HepG2 (cell line): ENCODE results near the gene CEBPA. TPM values are rescaled to one million over a fixed set of nuclear protein-coding genes. Genes with fewer than 3 reads are reported as not detected.

Experiments
- BHLHE40 ChIP-seq: IDR thresholded peaks from 2 replicates; pipeline ENCODE4 v1.6.1; 2011; ENCODE audit warnings: low read length, improper control_type of control experiment
- EEA1 ChIP-seq: sonication (generic); formaldehyde crosslinking; IDR thresholded peaks from 2 replicates; pipeline ENCODE4 v1.5.1; 2020; ENCODE audit warnings: mild to moderate bottlenecking, missing genetic modification reagents, borderline replicate concordance
- FOXP1 ChIP-seq, 2 experiments: fragments of 450-650 bp in 1 of 2; IDR thresholded peaks; 2 replicates each; pipeline ENCODE4 v1.6.1; 2017 to 2018; ENCODE audit warnings: antibody characterized with exemption in 1 of 2
- HCFC1 ChIP-seq: fragments of 150-350 bp; IDR thresholded peaks from 2 replicates; pipeline ENCODE4 v1.6.1; 2014; ENCODE audit warnings: low read depth, low read length
- NBN ChIP-seq: fragments of 450-650 bp; conservative IDR thresholded peaks from 2 replicates; pipeline ENCODE4 v1.6.1; 2017
- NFYC ChIP-seq: IDR thresholded peaks from 2 replicates; pipeline ENCODE4 v1.6.1; 2016; ENCODE audit warnings: missing genetic modification reagents, missing compliant biosample characterization
- NONO ChIP-seq, 2 experiments: fragments of 450-650 bp in 1 of 2; sonication (generic) in 1 of 2; formaldehyde crosslinking in 1 of 2; IDR thresholded peaks in 1 of 2; conservative IDR thresholded peaks in 1 of 2; 2 replicates each; pipeline versions ENCODE4 v1.6.1 to v1.8.0; 2017 to 2022; ENCODE audit warnings: mild to moderate bottlenecking in 1 of 2, missing genetic modification reagents in 1 of 2, moderate library complexity in 1 of 2
- PPARG ChIP-seq: conservative IDR thresholded peaks from 2 replicates; pipeline ENCODE4 v1.6.1; 2016; ENCODE audit warnings: missing biosample characterization, missing genetic modification reagents
- TCF12 ChIP-seq, 2 experiments: fragments of 450-650 bp in 1 of 2; sonication (generic) in 1 of 2; formaldehyde crosslinking in 1 of 2; IDR thresholded peaks; 2 replicates each; pipeline versions ENCODE4 v1.6.1 to v1.8.0; 2017 to 2022; ENCODE audit warnings: antibody characterized with exemption in 1 of 2, mild to moderate bottlenecking in 1 of 2, missing genetic modification reagents in 1 of 2, moderate library complexity in 1 of 2
- TOE1 ChIP-seq: sonication (generic); formaldehyde crosslinking; IDR thresholded peaks from 2 replicates; pipeline ENCODE4 v1.4.0; 2020; ENCODE audit warnings: mild to moderate bottlenecking, missing genetic modification reagents
- ZNF205 ChIP-seq: IDR thresholded peaks from 2 replicates; pipeline ENCODE4 v1.6.1; 2018; ENCODE audit warnings: missing biosample characterization, missing genetic modification reagents
- ZNF24 ChIP-seq: fragments of 450-650 bp; IDR thresholded peaks from 2 replicates; pipeline ENCODE4 v1.6.1; 2017; ENCODE audit warnings: antibody characterized with exemption, mild to moderate bottlenecking
- ZNF550 ChIP-seq: sonication (generic); formaldehyde crosslinking; IDR thresholded peaks from 2 replicates; pipeline ENCODE4 v1.4.0; 2020; ENCODE audit warnings: mild to moderate bottlenecking, missing genetic modification reagents, borderline replicate concordance
- ZNF564 ChIP-seq: sonication (generic); formaldehyde crosslinking; IDR thresholded peaks from 2 replicates; pipeline ENCODE4 v1.8.1; 2023; ENCODE audit warnings: mild to moderate bottlenecking, missing genetic modification reagents
- ZNF768 ChIP-seq: sonication (generic); formaldehyde crosslinking; IDR thresholded peaks from 2 replicates; pipeline ENCODE4 v1.4.0; 2020; ENCODE audit warnings: missing genetic modification reagents
- ZSCAN22 ChIP-seq: sonication (generic); formaldehyde crosslinking; IDR thresholded peaks from 2 replicates; pipeline ENCODE4 v1.4.0; 2020; ENCODE audit warnings: mild to moderate bottlenecking, missing genetic modification reagents
- polyA plus RNA-seq, 8 experiments: library from polyadenylated mRNA; depleted of rRNA in 3 of 8; stranded (reverse) in 7 of 8; unstranded in 1 of 8; fragments of >200 nt; fragmentation: Illumina TruSeq in 4 of 8; extraction: Trizol in 4 of 8; gene quantifications; 2 replicates each; pipeline versions ENCODE4 v1.2.1 to v1.2.3, GENCODE V29; 2011 to 2016; ENCODE audit warnings: low read depth in 4 of 8, missing spikeins in 1 of 8, mixed read lengths in 1 of 8; ENCODE audit not compliant: insufficient read depth in 1 of 8
- total RNA-seq, 5 experiments: library from RNA; depleted of rRNA; stranded (reverse); fragments of >200 nt; fragmentation: Illumina TruSeq; extraction: Trizol; gene quantifications; 2 replicates each; pipeline ENCODE4 v1.2.3, GENCODE V29; 2016; ENCODE audit warnings: low read depth in 1 of 5
- TF ChIP-seq, protein P1 (sequence below): sonication (generic); formaldehyde crosslinking; IDR thresholded peaks from 2 replicates; pipeline ENCODE4 v1.4.0; 2020; ENCODE audit warnings: missing genetic modification reagents, low read depth, mild to moderate bottlenecking, borderline replicate concordance
- TF ChIP-seq, protein P2 (sequence below): sonication (generic); formaldehyde crosslinking; IDR thresholded peaks from 2 replicates; pipeline ENCODE4 v1.4.0; 2020; ENCODE audit warnings: missing genetic modification reagents
- TF ChIP-seq, protein P3 (sequence below): sonication (generic); formaldehyde crosslinking; conservative IDR thresholded peaks from 2 replicates; pipeline ENCODE4 v1.4.0; 2020; ENCODE audit warnings: mild to moderate bottlenecking, missing genetic modification reagents, moderate library complexity
- TF ChIP-seq, protein P4 (sequence below): sonication (generic); formaldehyde crosslinking; IDR thresholded peaks from 2 replicates; pipeline ENCODE4 v1.4.0; 2020; ENCODE audit warnings: mild to moderate bottlenecking, missing genetic modification reagents
- TF ChIP-seq, protein P5 (sequence below): sonication (generic); formaldehyde crosslinking; IDR thresholded peaks from 2 replicates; pipeline ENCODE4 v1.9.0; 2022; ENCODE audit warnings: missing genetic modification reagents, mild to moderate bottlenecking, borderline replicate concordance

Gene CEBPA
- total and polyA plus RNA-seq, 2 of the 13 experiments (the other 11 are each of a cell fraction or from before 2014, with no cell fraction given): 24.8 to 103 TPM

DNA sequence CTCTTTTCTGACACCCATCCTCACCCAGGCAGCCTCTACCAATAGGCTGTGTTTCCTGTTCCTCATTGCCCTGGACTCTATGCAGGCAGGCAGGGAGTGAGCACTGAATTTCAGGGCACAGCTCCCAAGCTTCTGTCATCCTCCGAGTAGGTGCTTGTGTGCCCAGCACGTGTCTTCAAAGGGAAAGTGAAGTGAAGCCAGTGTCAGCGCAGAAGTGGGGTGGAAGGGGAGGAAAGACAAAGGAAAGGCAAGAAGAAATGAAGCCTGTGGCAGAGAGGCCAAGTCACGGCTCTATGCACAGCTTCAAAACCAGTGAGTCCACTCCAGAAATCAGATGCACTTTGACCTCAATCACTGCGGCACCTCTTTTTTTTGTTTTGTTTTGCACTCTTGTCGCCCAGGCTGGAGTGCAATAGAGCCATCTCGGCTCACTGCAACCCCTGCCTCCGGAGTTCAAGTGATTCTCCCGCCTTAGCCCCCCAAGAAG, 16.9 kb downstream of the CEBPA start (continued):
- TF ChIP-seq, protein P1, sequence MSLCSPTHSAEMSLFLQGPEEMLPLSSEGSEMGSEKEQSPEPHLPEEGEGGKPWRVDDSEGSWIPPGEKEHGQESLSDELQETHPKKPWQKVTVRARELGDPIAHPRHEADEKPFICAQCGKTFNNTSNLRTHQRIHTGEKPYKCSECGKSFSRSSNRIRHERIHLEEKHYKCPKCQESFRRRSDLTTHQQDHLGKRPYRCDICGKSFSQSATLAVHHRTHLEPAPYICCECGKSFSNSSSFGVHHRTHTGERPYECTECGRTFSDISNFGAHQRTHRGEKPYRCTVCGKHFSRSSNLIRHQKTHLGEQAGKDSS (CRISPR knock-in tag): 0 out of 2 replicates have a peak, but pooled peaks have one; percentile 20
- TF ChIP-seq TCF12 (IDR thresholded peaks at IDR 0.05) (no peak), TCF12 (CRISPR knock-in tag; IDR thresholded peaks at IDR 0.05) (no peak), NONO (IDR thresholded peaks at IDR 0.05) (no peak), NONO (CRISPR knock-in tag; conservative IDR thresholded peaks at IDR 0.05) (no peak), HCFC1 (no peak), EEA1 (no peak), PPARG (peak; percentile 54; the same call in 1 of the 2 replicates), TOE1 (CRISPR knock-in tag) (no peak), FOXP1 (IDR thresholded peaks at IDR 0.05) (no peak), FOXP1 (CRISPR knock-in tag; IDR thresholded peaks at IDR 0.05) (peak; percentile 38; the same call in 1 of the 2 replicates), ZNF24 (no peak), ZNF768 (CRISPR knock-in tag) (no peak), NFYC (CRISPR knock-in tag) (no peak), ZNF550 (no peak), NBN (no peak), ZSCAN22 (no peak), BHLHE40 (no peak), ZNF564 (CRISPR knock-in tag) (no peak), ZNF205 (no peak)
- TF ChIP-seq, protein P2, sequence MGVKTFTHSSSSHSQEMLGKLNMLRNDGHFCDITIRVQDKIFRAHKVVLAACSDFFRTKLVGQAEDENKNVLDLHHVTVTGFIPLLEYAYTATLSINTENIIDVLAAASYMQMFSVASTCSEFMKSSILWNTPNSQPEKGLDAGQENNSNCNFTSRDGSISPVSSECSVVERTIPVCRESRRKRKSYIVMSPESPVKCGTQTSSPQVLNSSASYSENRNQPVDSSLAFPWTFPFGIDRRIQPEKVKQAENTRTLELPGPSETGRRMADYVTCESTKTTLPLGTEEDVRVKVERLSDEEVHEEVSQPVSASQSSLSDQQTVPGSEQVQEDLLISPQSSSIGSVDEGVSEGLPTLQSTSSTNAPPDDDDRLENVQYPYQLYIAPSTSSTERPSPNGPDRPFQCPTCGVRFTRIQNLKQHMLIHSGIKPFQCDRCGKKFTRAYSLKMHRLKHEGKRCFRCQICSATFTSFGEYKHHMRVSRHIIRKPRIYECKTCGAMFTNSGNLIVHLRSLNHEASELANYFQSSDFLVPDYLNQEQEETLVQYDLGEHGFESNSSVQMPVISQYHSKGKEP (CRISPR knock-in tag): no peak
- TF ChIP-seq, protein P3, sequence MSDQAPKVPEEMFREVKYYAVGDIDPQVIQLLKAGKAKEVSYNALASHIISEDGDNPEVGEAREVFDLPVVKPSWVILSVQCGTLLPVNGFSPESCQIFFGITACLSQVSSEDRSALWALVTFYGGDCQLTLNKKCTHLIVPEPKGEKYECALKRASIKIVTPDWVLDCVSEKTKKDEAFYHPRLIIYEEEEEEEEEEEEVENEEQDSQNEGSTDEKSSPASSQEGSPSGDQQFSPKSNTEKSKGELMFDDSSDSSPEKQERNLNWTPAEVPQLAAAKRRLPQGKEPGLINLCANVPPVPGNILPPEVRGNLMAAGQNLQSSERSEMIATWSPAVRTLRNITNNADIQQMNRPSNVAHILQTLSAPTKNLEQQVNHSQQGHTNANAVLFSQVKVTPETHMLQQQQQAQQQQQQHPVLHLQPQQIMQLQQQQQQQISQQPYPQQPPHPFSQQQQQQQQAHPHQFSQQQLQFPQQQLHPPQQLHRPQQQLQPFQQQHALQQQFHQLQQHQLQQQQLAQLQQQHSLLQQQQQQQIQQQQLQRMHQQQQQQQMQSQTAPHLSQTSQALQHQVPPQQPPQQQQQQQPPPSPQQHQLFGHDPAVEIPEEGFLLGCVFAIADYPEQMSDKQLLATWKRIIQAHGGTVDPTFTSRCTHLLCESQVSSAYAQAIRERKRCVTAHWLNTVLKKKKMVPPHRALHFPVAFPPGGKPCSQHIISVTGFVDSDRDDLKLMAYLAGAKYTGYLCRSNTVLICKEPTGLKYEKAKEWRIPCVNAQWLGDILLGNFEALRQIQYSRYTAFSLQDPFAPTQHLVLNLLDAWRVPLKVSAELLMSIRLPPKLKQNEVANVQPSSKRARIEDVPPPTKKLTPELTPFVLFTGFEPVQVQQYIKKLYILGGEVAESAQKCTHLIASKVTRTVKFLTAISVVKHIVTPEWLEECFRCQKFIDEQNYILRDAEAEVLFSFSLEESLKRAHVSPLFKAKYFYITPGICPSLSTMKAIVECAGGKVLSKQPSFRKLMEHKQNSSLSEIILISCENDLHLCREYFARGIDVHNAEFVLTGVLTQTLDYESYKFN (CRISPR knock-in tag): peak; percentile 53
- TF ChIP-seq, protein P4, sequence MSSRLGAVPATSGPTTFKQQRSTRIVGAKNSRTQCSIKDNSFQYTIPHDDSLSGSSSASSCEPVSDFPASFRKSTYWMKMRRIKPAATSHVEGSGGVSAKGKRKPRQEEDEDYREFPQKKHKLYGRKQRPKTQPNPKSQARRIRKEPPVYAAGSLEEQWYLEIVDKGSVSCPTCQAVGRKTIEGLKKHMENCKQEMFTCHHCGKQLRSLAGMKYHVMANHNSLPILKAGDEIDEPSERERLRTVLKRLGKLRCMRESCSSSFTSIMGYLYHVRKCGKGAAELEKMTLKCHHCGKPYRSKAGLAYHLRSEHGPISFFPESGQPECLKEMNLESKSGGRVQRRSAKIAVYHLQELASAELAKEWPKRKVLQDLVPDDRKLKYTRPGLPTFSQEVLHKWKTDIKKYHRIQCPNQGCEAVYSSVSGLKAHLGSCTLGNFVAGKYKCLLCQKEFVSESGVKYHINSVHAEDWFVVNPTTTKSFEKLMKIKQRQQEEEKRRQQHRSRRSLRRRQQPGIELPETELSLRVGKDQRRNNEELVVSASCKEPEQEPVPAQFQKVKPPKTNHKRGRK (CRISPR knock-in tag): no peak
- TF ChIP-seq, protein P5, sequence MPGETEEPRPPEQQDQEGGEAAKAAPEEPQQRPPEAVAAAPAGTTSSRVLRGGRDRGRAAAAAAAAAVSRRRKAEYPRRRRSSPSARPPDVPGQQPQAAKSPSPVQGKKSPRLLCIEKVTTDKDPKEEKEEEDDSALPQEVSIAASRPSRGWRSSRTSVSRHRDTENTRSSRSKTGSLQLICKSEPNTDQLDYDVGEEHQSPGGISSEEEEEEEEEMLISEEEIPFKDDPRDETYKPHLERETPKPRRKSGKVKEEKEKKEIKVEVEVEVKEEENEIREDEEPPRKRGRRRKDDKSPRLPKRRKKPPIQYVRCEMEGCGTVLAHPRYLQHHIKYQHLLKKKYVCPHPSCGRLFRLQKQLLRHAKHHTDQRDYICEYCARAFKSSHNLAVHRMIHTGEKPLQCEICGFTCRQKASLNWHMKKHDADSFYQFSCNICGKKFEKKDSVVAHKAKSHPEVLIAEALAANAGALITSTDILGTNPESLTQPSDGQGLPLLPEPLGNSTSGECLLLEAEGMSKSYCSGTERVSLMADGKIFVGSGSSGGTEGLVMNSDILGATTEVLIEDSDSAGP (CRISPR knock-in tag): 0 out of 2 replicates have a peak, but pooled peaks have one; percentile 20
